ENCODE results near the gene PALM. TPM values are rescaled to one million over a fixed set of nuclear protein-coding genes. Genes with fewer than 3 reads are reported as not detected.

PALM gene
- total and polyA plus RNA-seq, 4 donors = 0.92 to 5.1 (median 4.3) TPM

GRCh38 chr19:690203-690602 is 18.5 kb upstream of the PALM start (continued):
- TF ChIP-seq REST (IDR thresholded peaks at IDR 0.05) = no peak

- Histone ChIP-seq H3K4me1 (ENCODE audit: control insufficient read depth in 4 of 4, insufficient read depth in 4 of 4, low read length in 3 of 4) (no peaks in the 10 kb centered on the region), H3K9ac (ENCODE audit: low read depth in 1 of 2, low read length in 2 of 2) (no peak overlapping the region), H3K27me3 (ENCODE audit: control insufficient read depth in 4 of 4, insufficient read depth in 4 of 4, low read length in 3 of 4) (no peaks in the 10 kb centered on the region), H3K27ac (ENCODE audit: low read depth in 1 of 2, low read length in 2 of 2) (no peak overlapping the region), H3K9me3 (ENCODE audit: control insufficient read depth in 4 of 4, low read length in 3 of 4) (no peaks in the 10 kb centered on the region), H3K36me3 (ENCODE audit: control insufficient read depth in 4 of 4, insufficient read depth in 3 of 4, low read depth in 1 of 4, low read length in 3 of 4) (no peaks in the 10 kb centered on the region), H3K4me3 (ENCODE audit: low read depth in 1 of 3, low read length in 3 of 3) (no peak overlapping the region)
- WGBS = 45% methylated on average over 41 of the region's 41 CpGs
- no peak for DNase-seq (ENCODE audit: low spot score)
- TF ChIP-seq FOXA1 (IDR thresholded peaks at IDR 0.05) = no peak
- no peak for TF ChIP-seq ATF3 (IDR thresholded peaks at IDR 0.05)
- TF ChIP-seq REST (IDR thresholded peaks at IDR 0.05) = no peak
- TF ChIP-seq MAX (IDR thresholded peaks at IDR 0.05) = no peak
- TF ChIP-seq HNF4A (conservative IDR thresholded peaks at IDR 0.05) = no peak
- TF ChIP-seq ZBTB33 (IDR thresholded peaks at IDR 0.05) = no peak
- no peak for TF ChIP-seq TAF1 (conservative IDR thresholded peaks at IDR 0.05)
- TF ChIP-seq SP1 (IDR thresholded peaks at IDR 0.05) = no peak
- no peak for TF ChIP-seq RXRA (IDR thresholded peaks at IDR 0.05)
- no peak for TF ChIP-seq JUND (IDR thresholded peaks at IDR 0.05)
- no peak for TF ChIP-seq EGR1 (IDR thresholded peaks at IDR 0.05; ENCODE audit: low read depth in 2 of 2)
- TF ChIP-seq NR2F2 (IDR thresholded peaks at IDR 0.05) = no peak
Measured at GRCh38 chr19:694481-695351, 14.0 kb upstream of the PALM start.
